OCI-LY1 (cell line): ENCODE data around the gene GFPT1.
"Not testable (repeated sequence)": the region's sequence is repeated elsewhere in the genome, so short reads cannot be mapped to it uniquely, and the experiment has no call there.

ENCODE experiments used
- CTCF ChIP-seq: fragments of 200-600 bp; sonication (generic), shearing (Covaris generic); IDR thresholded peaks from 2 replicates; pipeline ENCODE4 v1.5.1; 2017; ENCODE audit warnings: mild to moderate bottlenecking, antibody characterized with exemption, low read length, moderate library complexity, mixed read lengths
- EZH2 ChIP-seq: fragments of 200-600 bp; sonication (generic), shearing (Covaris generic); IDR thresholded peaks from 2 replicates; pipeline ENCODE4 v1.8.0; 2017; ENCODE audit warnings: borderline replicate concordance, mixed run types, mild to moderate bottlenecking, antibody characterized with exemption, low read length, moderate library complexity, mixed read lengths

DNA sequence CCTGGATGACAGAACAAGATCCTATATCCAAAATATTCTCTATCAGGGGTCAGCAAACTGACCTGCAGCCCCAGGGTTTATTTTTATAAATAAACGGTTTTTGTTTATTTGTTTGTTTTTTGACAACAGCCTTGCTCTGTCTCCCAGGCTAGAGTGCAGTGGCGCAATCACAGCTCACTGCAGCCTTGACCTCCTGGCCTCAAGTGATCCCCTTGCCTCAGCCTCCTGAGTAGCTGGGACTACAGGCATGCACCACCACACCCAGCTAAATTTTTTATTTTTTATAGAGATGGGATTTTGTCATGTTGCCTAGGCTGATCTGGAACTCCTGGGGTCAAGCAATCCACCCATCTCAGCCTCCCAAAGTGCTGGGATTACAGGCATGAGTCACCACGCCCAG is 32.1 kb downstream of the GFPT1 start:
- TF ChIP-seq EZH2, CTCF: not testable (repeated sequence)
